ENCODE results near the gene TMEM107.
A peak's percentile ranks its signal among the peaks of the same experiment; 100 is the strongest.
"Not testable (repeated sequence)": the region's sequence is repeated elsewhere in the genome, so short reads cannot be mapped to it uniquely, and the experiment has no call there.

TMEM107 gene

DNA sequence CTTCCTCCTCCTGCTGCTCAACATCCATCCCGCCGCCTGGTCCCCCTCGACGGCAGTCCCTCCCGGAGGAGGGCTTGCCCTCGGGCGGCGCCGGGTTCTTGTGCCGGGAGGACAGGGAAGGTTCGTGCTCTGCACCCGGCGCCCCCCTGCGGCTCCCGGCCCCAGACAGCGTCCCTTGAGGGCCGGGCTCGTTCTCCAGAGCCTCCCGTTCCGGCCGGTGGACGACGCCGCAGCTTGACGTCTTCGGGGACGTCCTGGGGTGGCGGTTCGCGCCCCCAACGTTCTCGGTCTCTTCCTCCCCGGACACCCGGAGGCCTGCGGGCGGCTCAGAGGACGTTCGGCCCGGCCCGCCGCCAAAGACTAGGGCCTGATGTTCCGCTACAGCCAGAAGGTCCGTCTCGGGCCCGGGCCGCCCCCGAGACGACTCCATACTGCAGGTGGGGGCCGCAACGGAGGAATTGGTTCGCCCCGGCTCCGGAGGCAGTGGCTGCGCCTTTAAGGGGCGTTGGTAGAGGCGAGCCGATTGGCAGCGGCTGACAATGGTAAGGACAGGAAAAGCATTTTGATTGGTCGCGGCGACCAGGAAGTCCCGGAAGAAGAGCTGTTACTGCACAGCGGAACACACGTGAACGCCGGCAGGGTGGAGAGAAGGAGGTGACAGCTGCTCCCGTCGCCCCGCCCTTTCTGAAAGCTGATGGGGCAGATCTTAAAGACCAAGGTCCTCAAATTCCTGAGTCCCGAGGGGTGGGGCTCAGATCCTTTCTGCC lies 13.7 kb upstream of the TMEM107 start, which contains the start of gene BORCS6:
Gene BORCS6, minus strand, starts transcription at position 470 of the 767 bp plus-strand sequence. Its CDS starts 40 bp downstream, at position 430.
- peak within 1 kb of the TSS; percentile 64 for H3K4me3 ChIP-seq (ENCODE audit: low read depth, low read length)

DNA sequence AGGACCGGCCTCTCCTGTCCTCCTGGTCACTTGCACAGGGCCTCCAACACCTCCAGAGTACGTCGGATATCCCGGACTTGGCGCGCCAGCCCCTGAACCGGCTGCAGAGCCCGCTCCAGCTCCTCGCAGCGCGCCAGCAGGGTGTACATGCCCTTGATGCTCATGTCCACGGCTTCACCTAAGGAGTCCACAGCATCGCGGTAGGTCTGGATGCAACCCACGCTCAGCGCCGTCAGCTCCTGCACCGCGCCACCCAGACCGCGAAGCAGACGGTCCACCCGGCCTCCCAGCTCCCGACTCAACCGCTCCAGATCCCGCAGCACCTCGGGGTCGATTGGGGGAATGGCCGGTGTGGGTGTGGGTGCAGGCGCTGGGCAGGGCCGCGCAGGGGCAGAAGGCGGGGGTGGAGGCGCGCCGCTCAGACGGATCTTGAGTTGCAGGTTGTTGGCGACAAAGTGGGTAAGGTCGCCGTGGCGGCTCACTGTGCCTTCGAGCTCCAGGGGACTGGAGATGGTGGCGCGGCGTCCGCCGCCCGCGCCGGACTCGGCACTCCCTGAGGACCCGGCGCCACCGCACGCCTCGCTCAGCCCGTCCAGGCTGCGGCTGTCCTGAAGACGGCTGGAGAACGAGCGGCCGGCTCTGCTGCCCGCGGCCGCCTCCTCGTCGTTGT lies 13.0 kb upstream of the TMEM107 start:
- peak overlapping the region; percentile 64 for H3K4me3 ChIP-seq (ENCODE audit: low read depth, low read length)

DNA sequence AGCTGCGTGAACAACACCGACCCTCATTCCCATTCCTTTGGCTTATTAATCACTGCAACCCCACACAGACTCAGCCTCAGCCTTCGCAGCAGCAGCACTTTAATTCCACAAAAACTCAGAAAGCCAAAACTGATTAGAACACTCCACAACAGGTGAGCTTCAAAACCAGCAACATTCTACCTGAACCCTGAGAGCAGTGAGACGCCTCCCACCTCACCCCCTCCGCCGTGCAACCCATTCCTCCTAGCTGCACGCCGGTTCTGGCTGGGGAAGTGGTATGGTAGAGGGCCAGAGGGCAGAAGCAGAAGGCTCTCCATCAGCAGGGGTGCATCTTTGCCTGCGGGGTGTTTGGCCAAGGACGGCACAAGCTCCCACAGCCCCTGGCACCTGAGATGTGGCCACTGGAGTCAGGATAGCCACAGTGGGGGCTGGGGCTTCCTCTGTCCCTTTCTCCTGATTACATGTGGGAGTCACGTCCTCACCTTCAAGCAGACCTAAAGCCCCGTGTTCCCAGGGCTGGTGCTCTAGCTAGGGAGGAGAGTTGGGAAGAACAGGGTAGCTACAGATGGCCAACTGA lies 12.2 kb upstream of the TMEM107 start:
- H3K4me3 ChIP-seq (ENCODE audit: low read depth, low read length): no peak overlapping the region

DNA sequence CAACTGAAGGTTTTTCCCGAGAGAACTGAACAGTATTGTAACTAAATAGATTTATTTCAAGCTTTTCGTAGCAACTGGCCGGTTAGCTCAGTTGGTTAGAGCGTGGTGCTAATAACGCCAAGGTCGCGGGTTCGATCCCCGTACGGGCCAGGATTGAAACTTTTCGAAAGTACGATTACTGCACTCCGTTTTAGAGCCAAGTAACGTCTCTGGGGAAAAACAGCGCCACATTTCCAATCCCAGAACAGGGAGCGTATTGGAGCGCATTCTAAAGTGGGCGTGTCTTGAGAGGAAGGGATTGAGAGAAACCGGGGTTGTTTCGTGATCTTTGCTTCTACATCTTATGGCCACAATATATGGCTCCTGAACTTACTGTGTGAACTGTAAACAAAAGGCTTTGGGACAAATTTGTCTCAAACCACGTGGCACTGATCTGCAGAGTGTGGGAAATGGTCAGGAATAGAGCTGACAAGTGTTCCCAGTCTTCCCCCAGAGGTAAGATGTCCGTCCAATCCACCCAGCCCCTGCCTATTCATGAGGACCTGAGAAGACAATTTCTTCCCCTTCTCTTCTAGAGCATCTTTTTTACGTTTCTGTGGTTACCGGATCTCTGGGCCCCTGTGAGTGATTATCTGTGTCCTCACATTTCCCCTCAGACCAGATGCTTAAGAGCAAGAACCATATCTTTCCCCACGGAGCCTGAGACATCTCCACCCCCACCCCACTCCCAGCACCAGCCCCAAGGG lies 11.5 kb upstream of the TMEM107 start:
- H3K4me3 ChIP-seq (ENCODE audit: low read depth, low read length): peak overlapping the region; percentile 96

DNA sequence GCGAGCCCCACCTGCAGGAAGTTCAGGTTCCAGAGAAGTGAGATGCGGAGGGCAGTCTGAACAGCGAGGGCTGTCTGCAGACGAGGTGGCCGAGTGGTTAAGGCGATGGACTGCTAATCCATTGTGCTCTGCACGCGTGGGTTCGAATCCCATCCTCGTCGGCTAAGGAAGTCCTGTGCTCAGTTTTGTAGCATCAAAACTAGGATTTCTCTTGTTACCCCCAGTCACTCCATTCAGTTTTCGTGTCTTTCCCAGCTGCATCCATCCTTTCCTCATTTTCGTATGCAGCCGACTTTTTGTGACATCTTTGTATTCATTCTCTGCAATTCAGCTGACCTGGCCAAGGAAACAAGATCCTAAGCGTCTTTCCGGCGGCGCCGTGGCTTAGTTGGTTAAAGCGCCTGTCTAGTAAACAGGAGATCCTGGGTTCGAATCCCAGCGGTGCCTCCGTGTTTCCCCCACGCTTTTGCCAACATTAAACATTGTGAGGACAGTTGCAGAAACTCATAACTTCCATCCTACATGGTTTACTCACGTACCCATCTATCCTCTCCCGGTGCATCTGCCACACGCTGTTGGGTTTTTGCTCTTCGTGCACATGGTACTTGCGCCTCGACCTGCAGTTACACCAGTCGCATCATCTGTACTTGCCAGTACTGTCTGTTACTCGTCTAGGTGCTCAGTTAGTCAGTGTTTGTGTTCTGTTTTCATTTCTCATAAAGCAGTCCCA lies 10.8 kb upstream of the TMEM107 start:
- H3K4me3 ChIP-seq (ENCODE audit: low read depth, low read length): peak overlapping the region; percentile 96

DNA sequence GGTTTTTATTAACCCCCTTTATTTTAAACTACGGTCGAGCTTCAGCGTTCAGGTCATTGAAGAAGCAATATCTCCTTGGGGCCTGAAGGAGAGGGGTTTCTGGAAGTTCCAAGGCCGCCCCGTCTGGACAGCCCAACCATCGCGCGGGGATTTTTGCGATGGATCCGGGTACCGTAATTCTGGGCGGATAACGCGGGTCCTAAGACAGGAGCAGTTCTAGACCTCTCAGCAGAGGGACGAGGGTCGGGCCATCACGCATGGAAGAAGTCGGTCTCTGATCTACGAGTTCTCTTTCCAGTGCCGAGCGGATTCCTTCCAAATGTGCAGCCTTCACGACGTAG lies 10.2 kb upstream of the TMEM107 start:
- peak overlapping the region; percentile 96 for H3K4me3 ChIP-seq (ENCODE audit: low read depth, low read length)

DNA sequence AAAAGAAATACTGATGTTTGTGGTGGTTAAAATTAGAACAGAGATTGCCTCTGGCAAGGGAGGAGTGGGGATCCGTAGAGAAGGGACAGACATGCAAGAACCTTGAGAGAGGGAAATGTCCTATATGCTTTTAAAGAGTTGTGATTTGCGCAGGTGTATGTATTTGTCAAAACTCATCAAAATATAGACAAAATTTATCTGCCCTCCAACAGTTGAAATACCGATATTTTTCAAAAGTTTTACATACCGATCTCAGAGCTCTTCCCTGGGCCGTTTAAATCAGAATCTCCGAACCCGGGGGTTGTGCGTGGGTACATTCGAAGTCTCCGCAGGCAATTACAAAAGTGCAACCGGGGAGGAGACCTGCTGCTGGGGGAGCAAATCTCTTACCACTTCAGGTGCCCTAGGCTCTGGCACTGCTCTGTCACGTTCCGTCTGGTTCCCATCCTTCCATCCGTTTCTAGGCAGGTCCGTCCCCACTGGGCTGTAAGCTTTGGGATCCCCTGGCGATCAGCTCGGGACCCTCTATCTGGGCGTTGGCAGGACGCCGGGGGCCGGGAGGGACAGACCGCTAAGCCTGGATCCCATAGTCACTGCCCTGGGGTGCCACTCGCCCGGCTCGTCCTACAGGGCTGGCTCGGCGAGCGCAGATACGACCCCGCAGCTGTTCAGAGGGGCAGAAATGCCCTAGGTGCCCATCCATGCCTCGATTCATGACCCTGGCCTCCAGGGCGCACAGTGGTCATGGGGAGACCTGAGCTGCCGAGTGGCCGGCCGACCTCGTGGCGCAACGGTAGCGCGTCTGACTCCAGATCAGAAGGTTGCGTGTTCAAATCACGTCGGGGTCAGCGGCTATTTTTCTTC lies 9.6 kb upstream of the TMEM107 start:
- H3K4me3 ChIP-seq (ENCODE audit: low read depth, low read length): peak overlapping the region; percentile 96

DNA sequence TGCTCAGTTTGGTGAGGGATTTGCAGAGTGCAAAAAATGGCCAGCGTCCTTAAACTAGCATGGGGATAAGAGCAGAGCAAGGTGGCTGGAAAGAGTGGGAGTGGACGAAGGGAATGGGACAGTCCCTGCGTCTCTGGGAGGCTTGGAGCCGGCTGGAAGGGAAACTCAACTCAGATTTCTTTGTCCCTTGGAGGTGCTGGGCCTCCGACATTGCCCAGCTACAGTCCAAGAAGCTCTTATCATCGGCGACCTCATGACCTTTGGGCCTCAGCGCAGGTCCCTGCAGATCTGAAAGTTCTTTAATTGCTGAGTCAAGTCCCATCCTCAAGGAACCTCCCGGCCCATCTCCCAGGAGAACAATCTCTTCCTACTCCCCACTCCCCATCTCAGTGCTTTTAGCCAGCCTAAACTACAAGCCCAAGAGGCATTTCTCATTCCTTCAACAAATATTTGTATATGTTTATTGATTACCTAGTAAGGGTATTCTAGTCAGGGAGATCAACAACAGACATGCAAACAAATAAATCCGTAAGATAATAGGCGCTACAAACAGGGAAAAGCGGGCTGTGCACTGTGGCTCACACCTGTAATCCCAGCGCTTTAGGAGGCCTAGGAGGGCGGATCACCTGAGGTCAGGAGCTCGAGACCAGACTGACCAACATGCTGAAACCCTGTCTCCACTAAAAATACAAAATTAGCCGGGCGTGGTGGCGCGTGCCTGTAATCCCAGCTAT lies 985 bp upstream of the TMEM107 start:
- H3K4me3 ChIP-seq (ENCODE audit: low read depth, low read length): peak overlapping the region; percentile 71

DNA sequence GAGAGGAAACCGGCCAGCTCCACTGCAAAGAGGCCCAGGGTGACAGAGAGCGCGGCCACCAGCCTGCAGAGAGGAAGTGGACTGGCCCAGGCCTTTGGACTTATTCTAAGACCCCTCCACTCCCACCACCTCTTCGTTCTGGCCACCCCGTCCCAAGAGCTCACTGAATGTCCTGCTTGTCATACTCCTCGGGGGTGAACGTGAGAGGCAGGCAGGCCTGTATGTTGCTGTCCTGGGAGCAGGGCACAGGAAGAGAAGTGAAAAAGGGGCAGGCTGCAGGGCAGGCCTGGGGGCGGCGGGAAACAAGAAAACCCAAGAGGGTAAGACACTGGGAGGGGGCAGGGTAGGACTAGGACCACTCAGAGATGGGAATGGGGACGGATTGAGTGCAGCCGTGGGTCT lies 384 bp downstream of the TMEM107 start:
- H3K4me3 ChIP-seq (ENCODE audit: low read depth, low read length): peak overlapping the region; percentile 71

DNA sequence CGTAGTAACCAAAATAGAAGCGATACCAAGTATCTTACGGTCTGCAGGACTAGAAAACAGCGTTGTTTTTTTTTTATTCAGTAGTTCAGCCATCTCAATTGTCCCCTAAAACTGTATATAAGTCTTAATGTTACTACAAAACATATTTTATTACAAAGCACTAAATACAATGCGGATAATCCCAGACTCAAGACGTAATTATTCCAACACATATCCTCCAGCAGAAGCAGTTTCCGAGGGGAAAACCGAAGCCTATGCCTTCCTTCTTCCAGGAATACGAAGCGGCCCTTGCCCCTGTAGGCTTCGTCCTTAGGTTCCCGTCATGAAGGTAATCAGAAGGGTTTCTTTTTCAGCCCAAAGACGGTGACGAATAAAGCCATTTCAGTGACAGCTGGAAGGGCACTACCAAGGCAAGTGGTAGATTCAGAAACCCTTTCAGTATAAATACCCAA lies 2.3 kb downstream of the TMEM107 start:
- peak overlapping the region; percentile 50 for H3K4me3 ChIP-seq (ENCODE audit: low read depth, low read length)

DNA sequence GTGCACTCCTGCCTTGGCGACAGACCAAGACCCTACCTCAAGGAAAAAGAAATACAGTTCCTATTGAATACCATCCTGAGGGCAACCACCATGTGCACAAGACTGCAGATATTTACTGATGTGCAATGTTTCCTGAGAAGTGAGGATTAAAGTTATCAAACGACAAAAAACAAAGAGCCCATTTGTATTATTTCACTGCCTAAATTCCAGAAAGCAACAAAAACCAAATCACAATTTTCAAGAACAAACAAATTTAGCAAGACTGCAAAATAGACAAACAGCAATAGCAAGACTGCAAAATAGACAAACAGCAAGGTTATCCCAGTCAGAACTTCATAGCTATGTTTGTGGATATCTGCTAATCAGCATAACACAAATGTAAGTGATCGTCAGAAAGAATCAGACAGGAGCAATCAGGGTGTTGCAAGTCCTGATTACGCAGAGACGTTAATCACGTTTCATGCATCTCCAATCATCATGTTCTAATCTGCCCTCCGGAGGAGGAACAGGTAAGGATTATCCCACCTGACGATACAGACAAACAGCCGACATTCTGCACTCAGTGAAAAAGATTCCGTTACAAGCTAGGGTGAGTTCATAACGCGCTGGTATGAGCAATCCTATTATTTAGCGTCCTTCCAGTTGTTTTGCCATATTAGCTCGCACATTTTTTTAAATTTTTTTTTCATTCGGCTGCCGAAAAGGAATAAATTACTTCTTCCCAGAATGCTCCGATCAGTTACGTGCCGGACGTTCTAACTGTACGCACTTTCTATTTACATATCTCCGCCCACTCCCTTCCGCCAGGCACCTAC lies 2.9 kb downstream of the TMEM107 start:
- peak overlapping the region; percentile 50 for H3K4me3 ChIP-seq (ENCODE audit: low read depth, low read length)

DNA sequence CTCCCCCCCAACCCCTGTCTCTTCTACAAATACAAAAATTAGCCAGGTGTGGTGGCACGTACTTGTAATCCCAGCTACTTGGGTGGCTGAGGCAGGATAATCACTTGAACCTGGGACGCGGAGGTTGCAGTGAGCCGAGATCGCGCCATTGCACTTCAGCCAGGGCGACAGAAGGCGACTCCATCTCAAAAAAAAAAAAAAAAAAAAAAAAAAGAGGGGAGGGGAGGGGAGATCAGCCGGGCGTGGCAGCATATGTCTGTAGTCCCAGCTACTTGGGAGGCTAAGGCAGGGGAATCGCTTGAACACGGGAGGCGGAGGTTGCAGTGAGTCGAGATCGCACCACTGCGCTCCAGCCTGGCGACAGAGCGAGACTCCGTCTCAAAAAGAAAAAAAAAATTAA lies 6.0 kb downstream of the TMEM107 start:
- not testable (repeated sequence) for H3K4me3 ChIP-seq (ENCODE audit: low read depth, low read length)

DNA sequence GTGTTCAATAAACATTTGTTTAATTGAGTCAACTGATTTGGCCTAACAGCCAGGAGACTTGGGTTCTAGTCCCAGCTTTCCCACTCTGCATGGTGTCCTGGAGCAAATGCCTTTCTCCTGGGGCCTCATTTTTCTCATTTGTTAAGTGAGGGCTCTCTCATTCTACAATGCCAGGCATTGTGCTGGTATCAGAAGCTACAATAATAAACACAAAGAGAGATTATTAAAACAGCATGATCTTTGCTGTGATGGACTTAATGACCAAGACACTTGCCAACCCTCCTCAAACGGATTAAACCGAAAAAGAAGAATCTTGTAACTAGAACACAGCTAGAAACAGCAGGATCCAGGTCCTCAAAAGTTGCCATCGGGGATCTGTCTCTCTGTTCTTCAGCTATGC lies 8.7 kb downstream of the TMEM107 start:
- no peak overlapping the region for H3K4me3 ChIP-seq (ENCODE audit: low read depth, low read length)

DNA sequence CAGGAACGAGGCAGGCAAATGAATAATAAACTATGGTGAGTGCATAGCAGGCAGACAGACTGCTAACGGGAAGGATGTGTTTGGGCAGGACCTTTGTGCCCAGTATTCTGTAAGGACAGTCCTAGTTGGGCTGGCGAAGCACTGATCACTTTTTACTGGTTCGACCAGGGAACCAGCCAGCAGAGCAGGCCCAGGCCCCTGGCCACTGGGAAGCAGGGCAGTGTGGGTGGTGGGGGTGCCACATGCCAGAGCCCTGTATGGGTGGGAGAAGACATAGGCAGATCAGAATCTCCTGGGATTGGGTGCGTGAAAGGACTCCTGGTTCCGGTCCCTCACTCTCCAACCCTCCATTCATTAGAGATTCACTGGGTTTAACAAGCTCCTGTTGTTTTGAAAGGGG lies 9.4 kb downstream of the TMEM107 start:
- H3K4me3 ChIP-seq (ENCODE audit: low read depth, low read length): no peak overlapping the region

DNA sequence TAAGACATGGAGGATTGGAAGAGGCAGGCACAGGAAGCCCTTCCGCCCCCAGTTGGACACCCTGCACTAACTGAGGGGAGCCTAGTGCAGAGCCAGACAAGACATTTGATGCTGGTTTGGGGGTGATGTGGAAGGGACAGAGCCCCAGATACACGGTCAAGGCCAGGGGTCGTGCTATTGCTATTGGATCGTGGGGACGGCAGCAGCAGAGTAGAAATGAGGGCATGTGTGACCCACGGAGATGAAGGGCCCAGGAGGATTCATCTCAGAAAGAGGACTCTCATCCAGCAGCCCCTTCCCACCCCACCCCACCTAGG lies 11.4 kb downstream of the TMEM107 start:
- H3K4me3 ChIP-seq (ENCODE audit: low read depth, low read length): no peak overlapping the region

DNA sequence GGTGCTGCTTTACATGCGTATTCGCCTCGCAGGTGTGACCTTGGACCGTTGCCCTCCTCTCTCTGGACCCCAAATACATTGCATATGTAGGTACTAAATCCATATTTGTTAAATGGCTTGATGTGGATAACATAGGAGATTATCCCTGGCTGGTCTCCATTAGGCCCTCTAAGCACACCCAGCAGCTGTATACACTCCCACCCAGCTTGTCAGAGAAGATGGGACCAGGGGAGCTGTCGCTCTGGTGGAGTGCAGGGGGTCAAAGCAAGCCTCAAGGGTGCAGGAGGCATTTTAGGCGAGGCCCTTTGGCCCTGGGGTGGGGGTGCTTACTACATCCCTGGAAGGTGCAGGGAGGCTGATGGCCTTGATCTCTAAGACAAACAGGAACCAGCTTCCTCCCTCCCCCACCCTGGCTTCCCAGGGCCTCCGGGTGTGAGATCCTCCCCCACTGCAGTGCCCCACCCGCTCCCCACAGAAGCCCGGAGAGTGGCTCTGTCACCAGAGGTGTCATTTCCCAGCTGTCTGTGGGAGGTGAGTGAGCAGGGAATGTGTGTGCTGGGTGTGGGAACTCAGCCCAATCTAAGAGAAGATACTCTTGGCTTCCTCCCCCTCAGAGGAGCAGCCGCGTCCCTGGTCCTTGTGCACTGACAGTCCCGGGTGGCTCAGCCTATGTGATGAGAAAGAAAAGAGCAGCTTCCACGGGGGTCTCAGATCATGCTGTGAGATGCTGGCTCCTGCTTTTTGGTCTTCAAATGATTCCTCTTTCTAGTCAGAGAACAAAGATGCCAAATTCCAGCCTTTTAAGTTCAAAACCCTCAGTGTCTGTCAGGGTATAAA lies 12.0 kb downstream of the TMEM107 start:
- H3K4me3 ChIP-seq (ENCODE audit: low read depth, low read length): peak overlapping the region; percentile 14
